Astrocyte of the spinal cord (primary cell): ENCODE data around the gene SMIM17.

Experiments used
- DNase-seq: peaks from one replicate; pipeline ENCODE4 v3.0.0; 2011; ENCODE audit warnings: low read depth, low spot score
- H3K4me3 ChIP-seq: 2 replicates; pipeline ENCODE4 v1.5.1; 2011; ENCODE audit warnings: low read depth, mild to moderate bottlenecking, low read length, moderate library complexity
- CTCF ChIP-seq: IDR thresholded peaks from 2 replicates; pipeline ENCODE4 v1.5.1; 2012; ENCODE audit warnings: low read depth, mild to moderate bottlenecking, low read length, inconsistent platforms
- in situ Hi-C: cut with HindIII; loops from 2 replicates; pipeline ENCODE4 v1.10.0; 2017; ENCODE audit warnings: low sequenced_read_pairs

The SMIM17 gene

GRCh38 chr19:56678205-56678604 lies 35.2 kb downstream of the SMIM17 start:
- H3K4me3 ChIP-seq: no peak overlapping the region
- no peak for TF ChIP-seq CTCF
- no peak for DNase-seq
- in situ Hi-C loops: no loop called here

GRCh38 chr19:56681702-56682101 lies 38.7 kb downstream of the SMIM17 start:
- in situ Hi-C loops: no loop called here
- no peak overlapping the region for H3K4me3 ChIP-seq
- DNase-seq: no peak
- TF ChIP-seq CTCF: no peak

- in situ Hi-C loops: no loop called here
- no peak overlapping the region for H3K4me3 ChIP-seq
- DNase-seq: no peak
- no peak for TF ChIP-seq CTCF
Measured at GRCh38 chr19:56683116-56683515, 40.2 kb downstream of the SMIM17 start.

GRCh38 chr19:56687031-56687430 lies 44.1 kb downstream of the SMIM17 start:
- in situ Hi-C loops: no loop called here
- DNase-seq: no peak
- H3K4me3 ChIP-seq: no peak overlapping the region
- TF ChIP-seq CTCF: no peak

- H3K4me3 ChIP-seq: no peak overlapping the region
- in situ Hi-C loops: no loop called here
- TF ChIP-seq CTCF: no peak
- DNase-seq: no peak
Measured at GRCh38 chr19:56689198-56689597, 46.2 kb downstream of the SMIM17 start.

GRCh38 chr19:56690670-56691069 lies 47.7 kb downstream of the SMIM17 start:
- in situ Hi-C loops: no loop called here
- no peak for TF ChIP-seq CTCF
- DNase-seq: no peak
- H3K4me3 ChIP-seq: no peak overlapping the region

GRCh38 chr19:56692206-56692895 lies 49.4 kb downstream of the SMIM17 start:
- DNase-seq: no peak
- TF ChIP-seq CTCF: no peak
- in situ Hi-C loops: no loop called here
- H3K4me3 ChIP-seq: no peak overlapping the region
